Mammary epithelial cell (primary cell): ENCODE results near the gene FAM9C.

Source experiments
- EZH2 ChIP-seq: IDR thresholded peaks from 2 replicates; pipeline ENCODE4 v1.6.1; 2012; ENCODE audit warnings: low read length, inconsistent platforms, borderline replicate concordance
- TF ChIP-seq, protein P1 (sequence below), 2 donors: IDR thresholded peaks in 1 of 2; conservative IDR thresholded peaks in 1 of 2; 2 replicates each; pipeline ENCODE4 v1.5.1; 2011 to 2012; ENCODE audit warnings: inconsistent platforms in 2 of 2, low read length in 2 of 2, mild to moderate bottlenecking in 2 of 2, control low read depth in 1 of 2, low read depth in 1 of 2; ENCODE audit not compliant: insufficient read depth in 1 of 2; ENCODE audit errors: extremely low read depth in 1 of 2

DNA sequence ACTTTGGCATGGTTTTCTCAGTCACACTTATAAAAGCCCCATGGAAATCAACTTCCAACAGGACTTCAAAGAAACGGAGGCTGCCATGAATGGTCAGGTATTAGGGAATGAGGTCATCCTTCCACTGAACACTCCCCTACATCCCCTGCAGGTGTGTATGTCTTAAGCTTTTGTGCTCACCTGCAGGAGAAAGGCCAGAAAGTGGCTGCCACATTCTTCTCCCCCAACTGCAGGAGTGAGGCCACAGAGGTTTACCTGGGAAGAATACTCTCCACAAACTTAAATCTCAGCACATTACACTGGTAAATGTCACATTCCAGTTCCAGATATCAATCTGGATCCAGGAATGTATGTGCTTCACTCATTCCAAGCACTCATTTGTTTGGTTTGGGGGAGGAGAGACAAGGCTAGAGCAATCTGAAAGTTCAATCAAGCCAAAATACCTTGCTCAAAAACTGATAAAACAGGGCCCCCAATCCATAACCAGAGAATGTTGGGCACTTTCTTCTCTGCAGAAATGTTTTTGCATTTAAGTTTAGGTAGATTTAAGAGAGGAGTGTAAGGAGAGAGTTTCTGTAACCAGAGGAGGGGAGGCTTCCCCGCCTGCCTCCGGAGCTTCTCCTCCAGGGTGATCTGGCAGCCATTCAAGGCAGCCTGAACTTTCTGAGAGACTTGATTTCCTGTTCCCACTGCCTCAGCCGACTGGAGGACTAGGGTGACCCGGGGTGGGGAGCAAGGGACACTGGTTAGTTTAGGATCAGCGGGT, 15.4 kb downstream of the FAM9C start:
- TF ChIP-seq, protein P1, sequence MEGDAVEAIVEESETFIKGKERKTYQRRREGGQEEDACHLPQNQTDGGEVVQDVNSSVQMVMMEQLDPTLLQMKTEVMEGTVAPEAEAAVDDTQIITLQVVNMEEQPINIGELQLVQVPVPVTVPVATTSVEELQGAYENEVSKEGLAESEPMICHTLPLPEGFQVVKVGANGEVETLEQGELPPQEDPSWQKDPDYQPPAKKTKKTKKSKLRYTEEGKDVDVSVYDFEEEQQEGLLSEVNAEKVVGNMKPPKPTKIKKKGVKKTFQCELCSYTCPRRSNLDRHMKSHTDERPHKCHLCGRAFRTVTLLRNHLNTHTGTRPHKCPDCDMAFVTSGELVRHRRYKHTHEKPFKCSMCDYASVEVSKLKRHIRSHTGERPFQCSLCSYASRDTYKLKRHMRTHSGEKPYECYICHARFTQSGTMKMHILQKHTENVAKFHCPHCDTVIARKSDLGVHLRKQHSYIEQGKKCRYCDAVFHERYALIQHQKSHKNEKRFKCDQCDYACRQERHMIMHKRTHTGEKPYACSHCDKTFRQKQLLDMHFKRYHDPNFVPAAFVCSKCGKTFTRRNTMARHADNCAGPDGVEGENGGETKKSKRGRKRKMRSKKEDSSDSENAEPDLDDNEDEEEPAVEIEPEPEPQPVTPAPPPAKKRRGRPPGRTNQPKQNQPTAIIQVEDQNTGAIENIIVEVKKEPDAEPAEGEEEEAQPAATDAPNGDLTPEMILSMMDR (conservative IDR thresholded peaks at IDR 0.05 in 1 of 2, IDR thresholded peaks at IDR 0.05 in 1 of 2; ENCODE audit: extremely low read depth in 1 of 2, insufficient read depth in 1 of 2, low read depth in 1 of 2, low read length in 2 of 2) = peak in 1 of 2 donors; percentile 11
- no peak for TF ChIP-seq EZH2
